GM13977 (cell line): ENCODE results near the gene CNTNAP2.

ENCODE experiments used
- DNase-seq: peaks from one replicate; pipeline ENCODE4 v3.0.0; 2012; ENCODE audit warnings: low spot score
- CTCF ChIP-seq: IDR thresholded peaks from 2 replicates; pipeline ENCODE4 v1.5.1; 2012; ENCODE audit warnings: mild to moderate bottlenecking, control low read depth; ENCODE audit not compliant: insufficient read depth; ENCODE audit errors: extremely low read depth, missing control alignments
- in situ Hi-C: fragments of 300-500 bp; cut with MboI; formaldehyde crosslinking; loops from one replicate; pipeline ENCODE4 v1.12.0; 2022; ENCODE audit warnings: low sequenced_read_pairs, low pct_unique_long_range_greater_than_20kb, mixed read lengths, inconsistent platforms; ENCODE audit not compliant: unreplicated experiment

CNTNAP2 gene

GRCh38 chr7:147153571-147153970 is 1037.0 kb downstream of the CNTNAP2 start:
- in situ Hi-C loops: no loop called here
- no peak for TF ChIP-seq CTCF
- DNase-seq: peak; percentile 20

GRCh38 chr7:147161405-147161804 is 1044.8 kb downstream of the CNTNAP2 start:
- TF ChIP-seq CTCF: no peak
- in situ Hi-C loops: no loop called here
- no peak for DNase-seq

- in situ Hi-C loops: no loop called here
- no peak for TF ChIP-seq CTCF
- DNase-seq: no peak
Measured at GRCh38 chr7:147170341-147171012, 1053.9 kb downstream of the CNTNAP2 start.

- DNase-seq: no peak
- in situ Hi-C loops: no loop called here
- TF ChIP-seq CTCF: no peak
Measured at GRCh38 chr7:147171013-147171391, 1054.4 kb downstream of the CNTNAP2 start.

- no peak for DNase-seq
- no peak for TF ChIP-seq CTCF
- in situ Hi-C loops: no loop called here
Measured at GRCh38 chr7:147173883-147174282, 1057.3 kb downstream of the CNTNAP2 start.

GRCh38 chr7:147182874-147183273 is 1066.3 kb downstream of the CNTNAP2 start:
- TF ChIP-seq CTCF: no peak
- no peak for DNase-seq
- in situ Hi-C loops: no loop called here

GRCh38 chr7:147183276-147183675 is 1066.7 kb downstream of the CNTNAP2 start:
- no peak for DNase-seq
- no peak for TF ChIP-seq CTCF
- in situ Hi-C loops: no loop called here
